WERI-Rb-1 (cell line): ENCODE measurements around the gene SUGP2.

Source experiments
- DNase-seq: peaks from one replicate; pipeline ENCODE4 v3.0.0-alpha.2; 2020
- H3K27ac ChIP-seq: fragments of 250-450 bp; sonication (Bioruptor Pico); 2 replicates; pipeline ENCODE4 v1.5.1; 2020; ENCODE audit warnings: mild to moderate bottlenecking, moderate library complexity
- H3K27me3 ChIP-seq: fragments of 250-450 bp; sonication (Bioruptor Pico); 2 replicates; pipeline ENCODE4 v1.5.1; 2021; ENCODE audit warnings: mild to moderate bottlenecking, low read depth, moderate library complexity; ENCODE audit not compliant: insufficient read depth, severe bottlenecking
- H3K36me3 ChIP-seq: fragments of 250-450 bp; sonication (Bioruptor Pico); 2 replicates; pipeline ENCODE4 v1.5.1; 2020; ENCODE audit warnings: mild to moderate bottlenecking, moderate library complexity
- H3K4me3 ChIP-seq: 2 replicates; pipeline ENCODE4 v1.5.1; 2011; ENCODE audit warnings: low read depth, mild to moderate bottlenecking, control low read depth, low read length
- H3K9me3 ChIP-seq: fragments of 250-450 bp; sonication (Bioruptor Pico); 2 replicates; pipeline ENCODE4 v1.5.1; 2021; ENCODE audit warnings: mild to moderate bottlenecking, moderate library complexity; ENCODE audit not compliant: severe bottlenecking
- CTCF ChIP-seq: IDR thresholded peaks from 2 replicates; pipeline ENCODE4 v1.5.1; 2011; ENCODE audit warnings: low read depth, mild to moderate bottlenecking, control low read depth, inconsistent platforms, low read length

The SUGP2 gene

GRCh38 chr19:19057317-19057716 lies 24.0 kb upstream of the SUGP2 start:
- Histone ChIP-seq H3K27me3 (no peaks in the 10 kb centered on the region), H3K9me3 (no peaks in the 10 kb centered on the region), H3K27ac (no peak overlapping the region), H3K36me3 (peaks cover 66% of the 10 kb centered on the region), H3K4me3 (no peak overlapping the region)
- no peak for TF ChIP-seq CTCF
- no peak for DNase-seq

GRCh38 chr19:19056636-19057275 lies 23.4 kb upstream of the SUGP2 start:
- DNase-seq: no peak
- no peak overlapping the region for H3K4me3 ChIP-seq
- no peaks in the 10 kb centered on the region for H3K27me3 ChIP-seq
- no peak for TF ChIP-seq CTCF
- no peaks in the 10 kb centered on the region for H3K9me3 ChIP-seq
- no peak overlapping the region for H3K27ac ChIP-seq
- peaks cover 71% of the 10 kb centered on the region for H3K36me3 ChIP-seq

GRCh38 chr19:19055701-19056100 lies 22.4 kb upstream of the SUGP2 start:
- peaks cover 82% of the 10 kb centered on the region for H3K36me3 ChIP-seq
- no peaks in the 10 kb centered on the region for H3K27me3 ChIP-seq
- DNase-seq: no peak
- TF ChIP-seq CTCF: no peak
- H3K4me3 ChIP-seq: no peak overlapping the region
- no peak overlapping the region for H3K27ac ChIP-seq
- no peaks in the 10 kb centered on the region for H3K9me3 ChIP-seq

- DNase-seq: no peak
- Histone ChIP-seq H3K4me3 (no peak overlapping the region), H3K27ac (no peak overlapping the region), H3K9me3 (no peaks in the 10 kb centered on the region), H3K27me3 (no peaks in the 10 kb centered on the region), H3K36me3 (peaks cover 86% of the 10 kb centered on the region)
- TF ChIP-seq CTCF: no peak
These were observed 21.7 kb upstream of the SUGP2 start for GRCh38 chr19:19054939-19055440.

- no peaks in the 10 kb centered on the region for H3K27me3 ChIP-seq
- H3K36me3 ChIP-seq: peaks cover 87% of the 10 kb centered on the region
- no peaks in the 10 kb centered on the region for H3K9me3 ChIP-seq
- no peak overlapping the region for H3K4me3 ChIP-seq
- no peak for DNase-seq
- H3K27ac ChIP-seq: no peak overlapping the region
- no peak for TF ChIP-seq CTCF
These were observed 21.1 kb upstream of the SUGP2 start for GRCh38 chr19:19054315-19054938.
